H1 (cell line): ENCODE measurements around the gene DUS4L. TPM values are rescaled to one million over a fixed set of nuclear protein-coding genes. Genes with fewer than 3 reads are reported as not detected.
A peak's percentile ranks its signal among the peaks of the same experiment; 100 is the strongest.

ENCODE experiments used
- ATF2 ChIP-seq: IDR thresholded peaks from 2 replicates; pipeline ENCODE4 v1.6.1; 2012; ENCODE audit warnings: low read length, inconsistent platforms
- BCL11A ChIP-seq, 2 experiments: IDR thresholded peaks; one replicate each; pipeline ENCODE4 v1.6.1; 2011; ENCODE audit warnings: low read depth in 2 of 2, low read length in 2 of 2, mild to moderate bottlenecking in 2 of 2
- EZH2 ChIP-seq: fragments of 200-600 bp; sonication (generic); IDR thresholded peaks from 2 replicates; pipeline ENCODE4 v1.7.1; 2012; ENCODE audit warnings: low read depth, mild to moderate bottlenecking, moderate library complexity, low read length, inconsistent platforms; ENCODE audit not compliant: severe bottlenecking
- FOSL1 ChIP-seq: IDR thresholded peaks from 2 replicates; pipeline ENCODE4 v1.6.1; 2011; ENCODE audit warnings: mild to moderate bottlenecking, low read depth, low read length, moderate library complexity; ENCODE audit not compliant: insufficient read depth
- JUN ChIP-seq: IDR thresholded peaks from 2 replicates; pipeline ENCODE4 v1.6.1; 2011; ENCODE audit warnings: low read depth, mild to moderate bottlenecking, improper control_type of control experiment, low read length
- KDM1A ChIP-seq: fragments of 200-600, 300-600 bp; sonication (generic); IDR thresholded peaks from 2 replicates; pipeline ENCODE4 v1.7.1; 2016; ENCODE audit warnings: mild to moderate bottlenecking, low read length, borderline replicate concordance
- KDM4A ChIP-seq: IDR thresholded peaks from one replicate; pipeline ENCODE4 v1.7.1; 2012; ENCODE audit warnings: low read depth, mild to moderate bottlenecking, moderate library complexity, low read length, inconsistent platforms; ENCODE audit not compliant: severe bottlenecking
- MAFK ChIP-seq: IDR thresholded peaks from 2 replicates; pipeline ENCODE4 v1.6.1; 2012; ENCODE audit warnings: low read depth, mild to moderate bottlenecking, improper control_type of control experiment, low read length
- MAX ChIP-seq: IDR thresholded peaks from 2 replicates; pipeline ENCODE4 v1.6.1; 2012; ENCODE audit warnings: inconsistent platforms
- NRF1 ChIP-seq: IDR thresholded peaks from 2 replicates; pipeline ENCODE4 v1.6.1; 2011; ENCODE audit warnings: mild to moderate bottlenecking, low read depth, low read length, improper control_type of control experiment
- POU5F1 ChIP-seq: IDR thresholded peaks from 2 replicates; pipeline ENCODE4 v1.6.1; 2011; ENCODE audit warnings: low read depth, mild to moderate bottlenecking, low read length, moderate library complexity
- RAD21 ChIP-seq, 2 experiments: IDR thresholded peaks in 1 of 2; conservative IDR thresholded peaks in 1 of 2; 2 replicates each; pipeline ENCODE4 v1.6.1; 2011; ENCODE audit warnings: low read depth in 2 of 2, low read length in 2 of 2, improper control_type of control experiment in 1 of 2, inconsistent platforms in 1 of 2, mild to moderate bottlenecking in 1 of 2, moderate library complexity in 1 of 2
- RNF2 ChIP-seq: fragments of 200-900, 300-1000 bp; sonication (generic); IDR thresholded peaks from 2 replicates; pipeline ENCODE4 v1.7.1; 2016; ENCODE audit warnings: borderline replicate concordance, low read depth, mild to moderate bottlenecking, antibody characterized with exemption, low read length; ENCODE audit not compliant: poor library complexity, severe bottlenecking; ENCODE audit errors: missing control alignments
- SAP30 ChIP-seq: fragments of 300-600 bp; sonication (generic); IDR thresholded peaks from 2 replicates; pipeline ENCODE4 v1.7.1; 2012; ENCODE audit warnings: low read length, moderate library complexity, mild to moderate bottlenecking, inconsistent platforms; ENCODE audit not compliant: insufficient read depth, insufficient replicate concordance
- SIN3A ChIP-seq, 2 experiments: IDR thresholded peaks in 1 of 2; conservative IDR thresholded peaks in 1 of 2; 2 replicates each; pipeline ENCODE4 v1.6.1; 2011 to 2012; ENCODE audit warnings: low read length in 2 of 2, improper control_type of control experiment in 1 of 2, low read depth in 1 of 2, mild to moderate bottlenecking in 1 of 2
- SP2 ChIP-seq: IDR thresholded peaks from 2 replicates; pipeline ENCODE4 v1.6.1; 2012; ENCODE audit warnings: mild to moderate bottlenecking, low read length, inconsistent platforms
- SRF ChIP-seq: IDR thresholded peaks from 2 replicates; pipeline ENCODE4 v1.6.1; 2011; ENCODE audit warnings: mild to moderate bottlenecking, low read depth, low read length, moderate library complexity
- USF2 ChIP-seq: IDR thresholded peaks from 2 replicates; pipeline ENCODE4 v1.6.1; 2011; ENCODE audit warnings: low read length, improper control_type of control experiment
- YY1 ChIP-seq: IDR thresholded peaks from 2 replicates; pipeline ENCODE4 v1.6.1; 2011; ENCODE audit warnings: low read depth, mild to moderate bottlenecking, low read length
- polyA plus RNA-seq, 7 experiments: library from polyadenylated mRNA; depleted of rRNA in 3 of 7; stranded (reverse) in 5 of 7; unstranded in 2 of 7; fragments of >200 nt in 5 of 7; fragments of 200-250 nt in 2 of 7; gene quantifications; 1 replicate in 5 of 7; 2 replicates in 1 of 7; 4 replicates in 1 of 7; pipeline versions ENCODE4 v1.2.1 to v1.2.3, GENCODE V29; 2011 to 2013; ENCODE audit warnings: missing spikeins in 2 of 7, mixed read lengths in 2 of 7
- total RNA-seq: library from RNA; stranded (reverse); fragmentation: NEBNext Ultra II Directional; extraction: Animal tissue kit (Norgen Biotek cat#: 25700); gene quantifications from 2 replicates; pipeline ENCODE4 v1.2.1, GENCODE V29; 2021

Gene DUS4L
- total and polyA plus RNA-seq, 2 of the 8 experiments (the other 6 are each of a cell fraction or from before 2014, with no cell fraction given) = 6.1 to 11.5 TPM

- no peak for TF ChIP-seq KDM1A
- no peak for TF ChIP-seq YY1
- TF ChIP-seq ATF2 = no peak
- peak; percentile 32 to 38; a peak in 3 of 4 replicates for TF ChIP-seq RAD21 (IDR thresholded peaks at IDR 0.05 in 1 of 2, conservative IDR thresholded peaks at IDR 0.05 in 1 of 2; ENCODE audit: low read depth in 2 of 2, low read length in 2 of 2)
- no peak for TF ChIP-seq MAFK
- no peak for TF ChIP-seq POU5F1
- no peak for TF ChIP-seq MAX
- TF ChIP-seq SP2 = no peak
- TF ChIP-seq USF2 = no peak
- 0 out of 2 replicates have a peak, but pooled peaks have one; percentile 14 for TF ChIP-seq SRF
- no peak for TF ChIP-seq JUN
- no peak for TF ChIP-seq BCL11A (IDR thresholded peaks at IDR 0.05; ENCODE audit: low read depth in 2 of 2, low read length in 2 of 2)
- TF ChIP-seq RNF2 = no peak
- TF ChIP-seq KDM4A = peak; percentile 88
- no peak for TF ChIP-seq SAP30
- no peak for TF ChIP-seq FOSL1
- no peak for TF ChIP-seq EZH2
- no peak for TF ChIP-seq NRF1
- peak in 1 of 2 experiments; percentile 31; a peak in 1 of 4 replicates for TF ChIP-seq SIN3A (conservative IDR thresholded peaks at IDR 0.05 in 1 of 2, IDR thresholded peaks at IDR 0.05 in 1 of 2; ENCODE audit: low read depth in 1 of 2, low read length in 2 of 2)
These were observed 16.3 kb downstream of the DUS4L start, which contains the start of gene BCAP29 (continued) for GRCh38 chr7:107579885-107580715.
